A549 (cell line): ENCODE measurements around the gene EXOC7. TPM values are rescaled to one million over a fixed set of nuclear protein-coding genes. Genes with fewer than 3 reads are reported as not detected.
A peak's percentile ranks its signal among the peaks of the same experiment; 100 is the strongest.

Experiments used
- ATAC-seq, 2 experiments: fragments of 200-7000 bp in 1 of 2; fragments of >200 bp in 1 of 2; cut with Nextera tagmentation in 1 of 2; cut with Tn5 transposase in 1 of 2; 3 replicates each; pipeline versions ENCODE4 v1.8.0 to v1.9.1; 2018 to 2020; ENCODE audit warnings: mild to moderate bottlenecking in 1 of 2, moderate library complexity in 1 of 2
- CTCF ChIA-PET: fragments of 300-600 bp; sonication (Branson Sonifier 250); formaldehyde crosslinking; extraction: SDS; loops from one replicate; lab custom pipeline; 2021; ENCODE audit warnings: antibody characterized with exemption, inconsistent platforms; lab: Yijun Ruan, JAX
- POLR2A ChIA-PET: fragments of 350-600 bp; formaldehyde crosslinking; extraction: SDS; loops from one replicate; lab custom pipeline; 2021; ENCODE audit warnings: antibody characterized with exemption, inconsistent platforms; lab: Yijun Ruan, JAX
- DNase-seq, 2 experiments: peaks; one replicate each; pipeline versions ENCODE4 v3.0.0 to v3.0.0-alpha.2; 2011 to 2016; ENCODE audit warnings: low read depth in 1 of 2, low spot score in 1 of 2
- FAIRE-seq: peaks from 2 replicates; lab custom pipeline; 2011; peaks lifted over from hg19 to GRCh38; lab: Jason Lieb, UNC
- H3K27ac ChIP-seq, 2 experiments: fragments of >200 bp; sonication (Bioruptor Twin); formaldehyde crosslinking; 3 replicates each; pipeline ENCODE4 v1.5.1; 2016 to 2017
- H3K4me1 ChIP-seq: fragments of >200 bp; sonication (Bioruptor Twin); formaldehyde crosslinking; 3 replicates; pipeline ENCODE4 v1.6.1; 2016
- H3K4me2 ChIP-seq: fragments of >200 bp; sonication (Bioruptor Twin); formaldehyde crosslinking; 3 replicates; pipeline ENCODE4 v1.6.1; 2016
- H3K4me3 ChIP-seq: fragments of >200 bp; sonication (Bioruptor Twin); formaldehyde crosslinking; 3 replicates; pipeline ENCODE4 v1.5.1; 2016
- H3K9me3 ChIP-seq: fragments of >200 bp; sonication (Bioruptor Twin); formaldehyde crosslinking; 3 replicates; pipeline ENCODE4 v1.6.1; 2016
- BCL3 ChIP-seq: fragments of >200 bp; sonication (Bioruptor Twin); formaldehyde crosslinking; IDR thresholded peaks from 3 replicates; pipeline ENCODE4 v1.6.1; 2016
- CBX8 ChIP-seq: fragments of 200-600 bp; sonication (generic); IDR thresholded peaks from 2 replicates; pipeline ENCODE4 v1.6.1; 2016
- CHD2 ChIP-seq: fragments of 150-350 bp; IDR thresholded peaks from 2 replicates; pipeline ENCODE4 v1.6.1; 2014; ENCODE audit warnings: low read length; ENCODE audit not compliant: partially characterized antibody
- CHD4 ChIP-seq: fragments of 200-600 bp; sonication (generic); IDR thresholded peaks from 2 replicates; pipeline ENCODE4 v1.6.1; 2016; ENCODE audit warnings: antibody characterized with exemption, mild to moderate bottlenecking, borderline replicate concordance
- E2F6 ChIP-seq: IDR thresholded peaks from 2 replicates; pipeline ENCODE4 v1.6.1; 2012; ENCODE audit warnings: low read depth, borderline replicate concordance
- EHF ChIP-seq: fragments of 250-450 bp; sonication (Bioruptor Pico); IDR thresholded peaks from 2 replicates; pipeline ENCODE4 v1.5.0; 2020; ENCODE audit warnings: mild to moderate bottlenecking
- ELK1 ChIP-seq: fragments of 150-350 bp; IDR thresholded peaks from 2 replicates; pipeline ENCODE4 v1.6.1; 2014; ENCODE audit warnings: low read depth, mild to moderate bottlenecking, low read length
- EP300 ChIP-seq, 2 experiments: fragments of >200 bp; sonication (Bioruptor Twin); formaldehyde crosslinking; IDR thresholded peaks; 2 replicates in 1 of 2; 3 replicates in 1 of 2; pipeline ENCODE4 v1.6.1; 2016 to 2017
- FOSL2 ChIP-seq, 2 experiments: fragments of 450-650 bp in 1 of 2; fragments of >200 bp in 1 of 2; sonication (Bioruptor Twin) in 1 of 2; formaldehyde crosslinking; IDR thresholded peaks; 2 replicates each; pipeline versions ENCODE4 v1.5.0 to v1.6.1; 2016 to 2020; ENCODE audit warnings: mild to moderate bottlenecking in 1 of 2, moderate library complexity in 1 of 2
- FOXS1 ChIP-seq: fragments of 250-450 bp; sonication (Bioruptor Pico); IDR thresholded peaks from 2 replicates; pipeline ENCODE4 v1.5.0; 2020; ENCODE audit warnings: mild to moderate bottlenecking, moderate library complexity
- HMGXB4 ChIP-seq: fragments of 250-450 bp; sonication (Bioruptor Pico); IDR thresholded peaks from 2 replicates; pipeline ENCODE4 v1.5.0; 2021; ENCODE audit warnings: mild to moderate bottlenecking, moderate library complexity, borderline replicate concordance
- HOXA7 ChIP-seq: fragments of 250-450 bp; sonication (Bioruptor Pico); IDR thresholded peaks from 2 replicates; pipeline ENCODE4 v1.5.0; 2020; ENCODE audit warnings: mild to moderate bottlenecking, moderate library complexity
- HOXB13 ChIP-seq: fragments of 250-450 bp; sonication (Bioruptor Pico); IDR thresholded peaks from 2 replicates; pipeline ENCODE4 v1.5.0; 2020; ENCODE audit warnings: low read depth, mild to moderate bottlenecking, moderate library complexity
- JUNB ChIP-seq: fragments of >200 bp; sonication (Bioruptor Twin); formaldehyde crosslinking; IDR thresholded peaks from 2 replicates; pipeline ENCODE4 v1.6.1; 2016
- KDM5A ChIP-seq: fragments of 200-600 bp; sonication (generic); IDR thresholded peaks from 2 replicates; pipeline ENCODE4 v1.6.1; 2016; ENCODE audit warnings: antibody characterized with exemption, mild to moderate bottlenecking
- MAX ChIP-seq: IDR thresholded peaks from 2 replicates; pipeline ENCODE4 v1.6.1; 2012
- MAZ ChIP-seq: fragments of 150-350 bp; IDR thresholded peaks from 2 replicates; pipeline ENCODE4 v1.6.1; 2014; ENCODE audit warnings: antibody characterized with exemption, low read depth, low read length, borderline replicate concordance
- NFE2L2 ChIP-seq: fragments of 150-350 bp; conservative IDR thresholded peaks from 2 replicates; pipeline ENCODE4 v1.6.1; 2014; ENCODE audit warnings: low read length
- NR3C1 ChIP-seq: fragments of >200 bp; sonication (Bioruptor Twin); formaldehyde crosslinking; IDR thresholded peaks from 3 replicates; pipeline ENCODE4 v1.6.1; 2017
- PBX3 ChIP-seq: IDR thresholded peaks from 2 replicates; pipeline ENCODE4 v1.6.1; 2012
- PHF8 ChIP-seq: fragments of 200-600 bp; sonication (generic); IDR thresholded peaks from 2 replicates; pipeline ENCODE4 v1.6.1; 2016; ENCODE audit warnings: low read depth, mild to moderate bottlenecking, antibody characterized with exemption, moderate library complexity, borderline replicate concordance
- POLR2A ChIP-seq: IDR thresholded peaks from 2 replicates; pipeline ENCODE4 v1.6.1; 2012; ENCODE audit warnings: mild to moderate bottlenecking, low read length
- RARB ChIP-seq: fragments of 250-450 bp; sonication (Bioruptor Pico); IDR thresholded peaks from 2 replicates; pipeline ENCODE4 v1.8.0; 2021; ENCODE audit warnings: mild to moderate bottlenecking, moderate library complexity
- REST ChIP-seq: fragments of 200-600 bp; sonication (generic); IDR thresholded peaks from 2 replicates; pipeline ENCODE4 v1.6.1; 2016; ENCODE audit warnings: antibody characterized with exemption, mild to moderate bottlenecking, moderate library complexity
- SMC3 ChIP-seq: fragments of >200 bp; sonication (Bioruptor Twin); formaldehyde crosslinking; IDR thresholded peaks from 3 replicates; pipeline ENCODE4 v1.6.1; 2018; ENCODE audit warnings: inconsistent platforms
- ZC3H11A ChIP-seq: fragments of 450-650 bp; IDR thresholded peaks from 2 replicates; pipeline ENCODE4 v1.6.1; 2014; ENCODE audit warnings: antibody characterized with exemption, mild to moderate bottlenecking
- ZSCAN20 ChIP-seq: fragments of 250-450 bp; sonication (Bioruptor Pico); IDR thresholded peaks from 2 replicates; pipeline ENCODE4 v1.8.0; 2022; ENCODE audit warnings: mild to moderate bottlenecking, moderate library complexity
- WGBS: methylation state at CpG from one replicate; pipeline ENCODE4 v1.1.6; 2017; ENCODE audit errors: missing lambda C conversion rate; 5-methylcytosine and 5-hydroxymethylcytosine counted together
- polyA plus RNA-seq, 4 experiments: library from polyadenylated mRNA; depleted of rRNA in 3 of 4; stranded (reverse); fragments of >200 nt; fragmentation: RNase III in 1 of 4; extraction: RNeasy Plus Mini Kit Qiagen cat#74134 plus additional on column Dnase treatment in 1 of 4; gene quantifications; 2 replicates in 3 of 4; 3 replicates in 1 of 4; pipeline ENCODE4 v1.2.3, GENCODE V29; 2011 to 2017

Gene EXOC7
- polyA plus RNA-seq, 2 of the 4 experiments (the other 2 are of a cell fraction), result 64.5 to 72.3 TPM

- CTCF ChIA-PET, result interaction anchor here (0.6 to 38.7 kb wide), 12 partner anchors 11 to 168 kb away, joined by 3 to 755 read pairs (median 4); partner anchors contain the start of gene EXOC7
- FAIRE-seq (no peak), ATAC-seq (peak in 1 of 2 experiments; percentile 8; a peak in 1 of 6 replicates), DNase-seq (no peak)
- POLR2A ChIA-PET, result no interaction called here
- no peak for TF ChIP-seq FOSL2 (IDR thresholded peaks at IDR 0.05)
- TF ChIP-seq FOSL2 (CRISPR knock-in tag; IDR thresholded peaks at IDR 0.05), result no peak
- no peak for TF ChIP-seq POLR2A
- TF ChIP-seq ZSCAN20, result no peak
- TF ChIP-seq CHD2, result no peak
- TF ChIP-seq PHF8, result no peak
- TF ChIP-seq KDM5A, result no peak
- no peak for TF ChIP-seq ELK1
- no peak for TF ChIP-seq CBX8
- TF ChIP-seq EP300 (IDR thresholded peaks at IDR 0.05), result no peak
- H3K4me3 ChIP-seq, result no peak overlapping the region
- WGBS, result 87% methylated on average over 13 of the region's 13 CpGs
- H3K9me3 ChIP-seq, result no peaks in the 10 kb centered on the region
- no peak overlapping the region for H3K4me2 ChIP-seq
- H3K27ac ChIP-seq, result no peak overlapping the region
- H3K4me1 ChIP-seq, result peaks cover 15% of the 10 kb centered on the region
Observed at GRCh38 chr17:76130473-76130872, 26.9 kb upstream of the EXOC7 start.

GRCh38 chr17:76125922-76126321, 22.3 kb upstream of the EXOC7 start:
- POLR2A ChIA-PET, result no interaction called here
- no peak overlapping the region for H3K4me3 ChIP-seq
- H3K27ac ChIP-seq, result no peak overlapping the region
- TF ChIP-seq ZC3H11A, result no peak
- no peak for TF ChIP-seq E2F6
- no peak for TF ChIP-seq REST
- TF ChIP-seq RARB (CRISPR knock-in tag), result no peak
- no peak for TF ChIP-seq EHF (CRISPR knock-in tag)
- no peak for TF ChIP-seq MAZ
- no peak for TF ChIP-seq CHD4
- TF ChIP-seq SMC3, result no peak
- no peak for TF ChIP-seq CBX8
- TF ChIP-seq JUNB, result no peak
- TF ChIP-seq NR3C1, result no peak
- TF ChIP-seq FOXS1 (CRISPR knock-in tag), result no peak
- no peak for TF ChIP-seq ZSCAN20
- CTCF ChIA-PET, result interaction anchor here (0.6 to 38.7 kb wide), 14 partner anchors 8 to 280 kb away, joined by 3 to 755 read pairs (median 8); partner anchors contain the start of genes EXOC7 and FOXJ1
- DNase-seq, result no peak
- H3K9me3 ChIP-seq, result no peaks in the 10 kb centered on the region
- ATAC-seq, result no peak
- peak; percentile 80 for FAIRE-seq
- 76% methylated on average over 1 of the region's 1 CpG for whole genome bisulfite sequencing
- peaks cover 8% of the 10 kb centered on the region for H3K4me1 ChIP-seq
- no peak overlapping the region for H3K4me2 ChIP-seq

- Histone ChIP-seq H3K4me1 (peaks cover 8% of the 10 kb centered on the region), H3K27ac (no peak overlapping the region), H3K4me2 (no peak overlapping the region), H3K4me3 (no peak overlapping the region), H3K9me3 (no peaks in the 10 kb centered on the region)
- 49% methylated on average over 5 of the region's 5 CpGs for WGBS
- ChIA-PET CTCF (interaction anchor here (0.6 to 38.7 kb wide), 9 partner anchors 9 to 275 kb away, joined by 3 to 755 read pairs (median 20); partner anchors contain the start of gene FOXJ1), POLR2A (no interaction called here)
- ATAC-seq, result no peak
- DNase-seq, result no peak
- no peak for FAIRE-seq
- TF ChIP-seq HMGXB4 (CRISPR knock-in tag) (no peak), BCL3 (no peak), HOXB13 (CRISPR knock-in tag) (no peak), HOXA7 (CRISPR knock-in tag) (no peak), MAX (no peak), PBX3 (no peak), NFE2L2 (no peak)
Observed at GRCh38 chr17:76125391-76125675, 21.7 kb upstream of the EXOC7 start.
